GM23248 (cell line): ENCODE measurements around the gene LARP1. TPM values are rescaled to one million over a fixed set of nuclear protein-coding genes. Genes with fewer than 3 reads are reported as not detected.

Source experiments
- DNase-seq: peaks from one replicate; pipeline ENCODE4 v3.0.0-alpha.2; 2015
- H2AFZ ChIP-seq: fragments of 200-600 bp; sonication (generic); 2 replicates; pipeline ENCODE4 v1.6.1; 2016; ENCODE audit warnings: antibody characterized with exemption
- H3F3A ChIP-seq: fragments of 200-600 bp; sonication (generic); 2 replicates; pipeline ENCODE4 v1.6.1; 2016; ENCODE audit warnings: mild to moderate bottlenecking, antibody characterized with exemption, mixed run types; ENCODE audit not compliant: insufficient read depth
- H3K27ac ChIP-seq: fragments of 200-600 bp; sonication (generic); 2 replicates; pipeline ENCODE4 v1.5.1; 2016; ENCODE audit warnings: mild to moderate bottlenecking
- H3K27me3 ChIP-seq: fragments of 200-600 bp; sonication (generic); replicated peaks from 2 replicates; pipeline ENCODE4 v1.6.1; 2016; ENCODE audit warnings: mild to moderate bottlenecking; ENCODE audit not compliant: insufficient read depth
- H3K36me3 ChIP-seq: fragments of 200-600 bp; sonication (generic); 2 replicates; pipeline ENCODE4 v1.6.1; 2016; ENCODE audit warnings: low read depth, mild to moderate bottlenecking
- H3K4me1 ChIP-seq: fragments of 200-600 bp; sonication (generic); 2 replicates; pipeline ENCODE4 v1.6.1; 2016; ENCODE audit warnings: mild to moderate bottlenecking; ENCODE audit not compliant: insufficient read depth
- H3K4me2 ChIP-seq: fragments of 200-600 bp; sonication (generic); one replicate; pipeline ENCODE4 v1.6.1; 2016; ENCODE audit warnings: mild to moderate bottlenecking; ENCODE audit not compliant: unreplicated experiment
- H3K4me3 ChIP-seq: fragments of 200-600 bp; sonication (generic); 2 replicates; pipeline ENCODE4 v1.5.1; 2016; ENCODE audit warnings: mild to moderate bottlenecking
- H3K79me2 ChIP-seq: fragments of 200-600 bp; sonication (generic); 2 replicates; pipeline ENCODE4 v1.6.1; 2016; ENCODE audit warnings: mild to moderate bottlenecking; ENCODE audit not compliant: insufficient read depth
- H3K9ac ChIP-seq: fragments of 200-600 bp; sonication (generic); 2 replicates; pipeline ENCODE4 v1.6.1; 2016; ENCODE audit warnings: mild to moderate bottlenecking
- H3K9me2 ChIP-seq: fragments of 200-600 bp; sonication (generic); 2 replicates; pipeline ENCODE4 v1.6.1; 2016; ENCODE audit warnings: mixed run types, mild to moderate bottlenecking, moderate library complexity; ENCODE audit not compliant: insufficient read depth
- H3K9me3 ChIP-seq: fragments of 200-600 bp; sonication (generic); one replicate; pipeline ENCODE4 v1.6.1; 2017; ENCODE audit warnings: low read depth
- H4K20me1 ChIP-seq: fragments of 200-600 bp; sonication (generic); 2 replicates; pipeline ENCODE4 v1.6.0; 2016; ENCODE audit not compliant: insufficient read depth
- EZH2 ChIP-seq: fragments of 200-600 bp; sonication (generic); IDR thresholded peaks from 2 replicates; pipeline ENCODE4 v1.6.1; 2018; ENCODE audit warnings: antibody characterized with exemption, mild to moderate bottlenecking; ENCODE audit not compliant: insufficient read depth, poor library complexity, severe bottlenecking
- EZH2phosphoT487 ChIP-seq: fragments of 200-600 bp; sonication (generic); IDR thresholded peaks from 2 replicates; pipeline ENCODE4 v1.6.1; 2018; ENCODE audit warnings: antibody characterized with exemption, moderate library complexity, mild to moderate bottlenecking, low read depth; ENCODE audit not compliant: insufficient read depth
- WGBS, 2 experiments: methylation state at CpG; one replicate each; pipeline ENCODE4 v1.1.6; 2015 to 2017; ENCODE audit warnings: low lambda C conversion rate in 2 of 2, low coverage in 1 of 2; ENCODE audit errors: missing lambda C conversion rate in 2 of 2; 5-methylcytosine and 5-hydroxymethylcytosine counted together
- in situ Hi-C: fragments of 300-500 bp; cut with MboI; formaldehyde crosslinking; loops from 2 replicates; pipeline ENCODE4 v1.15.0; 2020
- polyA plus RNA-seq: library from polyadenylated mRNA; unstranded; fragments of >200 nt; fragmentation: Nextera tagmentation; extraction: Ambion mirVana; gene quantifications from 2 replicates; pipeline ENCODE4 v1.2.1, GENCODE V29; 2016
- total RNA-seq: library from RNA; depleted of rRNA; stranded (reverse); fragments of >200 nt; shearing (Covaris generic); gene quantifications from 2 replicates; pipeline ENCODE4 v1.2.3, GENCODE V29; 2014

LARP1 gene
- total and polyA plus RNA-seq, 2 experiments from 2014 or later: 33.8 to 59.9 TPM

DNA sequence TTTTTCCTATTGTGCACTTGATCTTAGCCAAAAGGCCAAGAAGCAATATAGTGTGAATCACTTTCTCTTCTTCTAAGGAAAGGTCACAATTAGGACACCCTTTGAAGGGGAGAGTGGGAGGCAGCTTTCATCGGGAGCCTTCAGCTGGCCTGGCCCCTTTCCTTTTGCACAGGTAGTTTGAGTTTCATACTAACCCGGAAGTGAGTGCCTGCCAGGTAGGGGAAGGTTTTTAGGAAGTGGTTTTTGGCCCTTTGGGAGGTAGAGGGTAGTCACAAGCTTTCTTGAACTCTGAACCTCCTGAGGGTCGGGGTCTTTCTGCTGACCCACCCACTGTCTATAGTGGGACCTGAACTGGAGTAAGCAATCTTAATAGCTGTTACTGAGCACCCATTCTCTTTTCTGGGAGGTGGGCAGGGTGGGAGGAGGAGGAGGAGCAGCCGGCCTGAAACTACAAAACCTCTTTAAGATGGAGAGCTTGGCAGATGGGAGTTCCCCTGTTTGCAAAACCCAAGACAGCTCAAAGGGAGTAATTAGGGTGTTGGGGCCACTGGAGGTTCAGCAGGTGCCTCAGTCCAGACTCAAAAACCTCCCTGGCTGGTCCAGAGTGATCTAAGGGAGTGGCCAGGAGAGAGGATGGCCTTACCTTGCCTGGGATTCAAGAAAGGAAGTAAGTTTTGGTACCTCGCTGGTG lies 6.0 kb downstream of the LARP1 start:
- H3K27me3 ChIP-seq: no peaks in the 10 kb centered on the region
- H3K9ac ChIP-seq: no peak overlapping the region
- H3F3A ChIP-seq: peaks cover 12% of the 10 kb centered on the region
- peaks cover 63% of the 10 kb centered on the region for H4K20me1 ChIP-seq
- H3K4me3 ChIP-seq: no peak overlapping the region
- peak; percentile 36 for DNase-seq
- H3K9me2 ChIP-seq: no peaks in the 10 kb centered on the region
- in situ Hi-C loops: no loop called here
- no peak overlapping the region for H2AFZ ChIP-seq
- no peak overlapping the region for H3K27ac ChIP-seq
- TF ChIP-seq EZH2phosphoT487: no peak
- no peak for TF ChIP-seq EZH2
- peaks cover 42% of the 10 kb centered on the region for H3K4me1 ChIP-seq
- no peaks in the 10 kb centered on the region for H3K36me3 ChIP-seq
- WGBS, 2 experiments: 43 to 55% methylated on average over 5 of the region's 5 CpGs
- H3K4me2 ChIP-seq: no peak overlapping the region
- no peaks in the 10 kb centered on the region for H3K9me3 ChIP-seq
- peaks cover 98% of the 10 kb centered on the region for H3K79me2 ChIP-seq

DNA sequence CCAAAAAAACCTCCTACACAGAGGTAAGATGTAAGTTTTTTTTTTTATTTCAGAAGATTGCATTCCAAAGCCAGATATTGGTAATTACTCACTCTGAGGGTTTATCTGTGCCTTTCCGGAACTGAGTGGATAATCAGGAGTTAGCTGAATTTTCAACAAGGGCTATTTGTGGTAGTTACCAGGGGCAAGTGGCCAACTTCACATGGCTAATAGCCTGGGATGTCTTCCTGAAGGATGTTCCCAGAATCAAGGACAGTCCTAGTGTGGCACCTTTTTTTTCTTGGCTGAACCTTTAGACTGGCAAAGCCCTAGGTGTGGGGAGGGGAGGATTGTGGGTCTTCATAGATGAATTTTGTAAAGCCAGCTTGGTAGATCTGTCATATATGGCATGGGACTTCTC lies 7.1 kb downstream of the LARP1 start:
- TF ChIP-seq EZH2phosphoT487 (no peak), EZH2 (no peak)
- H3K27ac ChIP-seq: no peak overlapping the region
- peaks cover 98% of the 10 kb centered on the region for H3K79me2 ChIP-seq
- H2AFZ ChIP-seq: no peak overlapping the region
- no peak for DNase-seq
- WGBS, 2 experiments: 60 to 80% methylated on average over 1 of the region's 1 CpG
- peaks cover 12% of the 10 kb centered on the region for H3F3A ChIP-seq
- no peak overlapping the region for H3K9ac ChIP-seq
- no peak overlapping the region for H3K4me2 ChIP-seq
- no peaks in the 10 kb centered on the region for H3K36me3 ChIP-seq
- no peaks in the 10 kb centered on the region for H3K9me2 ChIP-seq
- peaks cover 72% of the 10 kb centered on the region for H4K20me1 ChIP-seq
- no peaks in the 10 kb centered on the region for H3K27me3 ChIP-seq
- H3K4me1 ChIP-seq: peaks cover 42% of the 10 kb centered on the region
- H3K9me3 ChIP-seq: no peaks in the 10 kb centered on the region
- in situ Hi-C loops: no loop called here
- H3K4me3 ChIP-seq: no peak overlapping the region

GRCh38 chr5:154762700-154763099 lies 7.5 kb downstream of the LARP1 start:
- Histone ChIP-seq H3K9me2 (no peaks in the 10 kb centered on the region), H3K27me3 (no peaks in the 10 kb centered on the region), H3K9me3 (no peaks in the 10 kb centered on the region), H3F3A (peaks cover 12% of the 10 kb centered on the region), H3K9ac (no peak overlapping the region), H3K4me1 (peaks cover 42% of the 10 kb centered on the region), H3K36me3 (no peaks in the 10 kb centered on the region), H3K4me3 (no peak overlapping the region), H3K79me2 (peaks cover 100% of the 10 kb centered on the region), H2AFZ (no peak overlapping the region), H4K20me1 (peaks cover 77% of the 10 kb centered on the region), H3K27ac (no peak overlapping the region), H3K4me2 (no peak overlapping the region)
- TF ChIP-seq EZH2phosphoT487: no peak
- no peak for TF ChIP-seq EZH2
- in situ Hi-C loops: no loop called here
- WGBS, 2 experiments: 63 to 65% methylated on average over 1 of the region's 1 CpG
- no peak for DNase-seq

GRCh38 chr5:154764967-154765366 lies 9.8 kb downstream of the LARP1 start:
- no peak for TF ChIP-seq EZH2
- no peak for TF ChIP-seq EZH2phosphoT487
- Histone ChIP-seq H3K9ac (no peak overlapping the region), H4K20me1 (peaks cover 69% of the 10 kb centered on the region), H3K27ac (no peak overlapping the region), H3F3A (no peaks in the 10 kb centered on the region), H3K9me3 (no peaks in the 10 kb centered on the region), H3K36me3 (no peaks in the 10 kb centered on the region), H3K9me2 (no peaks in the 10 kb centered on the region), H3K79me2 (peaks cover 100% of the 10 kb centered on the region), H2AFZ (no peak overlapping the region), H3K4me2 (no peak overlapping the region), H3K4me3 (no peak overlapping the region), H3K27me3 (no peaks in the 10 kb centered on the region), H3K4me1 (peaks cover 28% of the 10 kb centered on the region)
- in situ Hi-C loops: no loop called here
- no peak for DNase-seq
- WGBS, 2 experiments: 98 to 100% methylated on average over 3 of the region's 3 CpGs
